HEK293 (cell line): Measurements from ENCODE around the gene CASKIN1.
A peak's percentile ranks its signal among the peaks of the same experiment; 100 is the strongest.

Experiments used
- CTCF ChIA-PET: fragments of 350-600 bp; formaldehyde crosslinking; extraction: SDS; loops from one replicate; lab custom pipeline; 2021; ENCODE audit warnings: antibody characterized with exemption; lab: Yijun Ruan, JAX
- POLR2A ChIA-PET: fragments of 300-600 bp; formaldehyde crosslinking; extraction: SDS; loops from one replicate; lab custom pipeline; 2020; ENCODE audit warnings: antibody characterized with exemption, inconsistent platforms; lab: Yijun Ruan, JAX
- H3K27ac ChIP-seq: fragments of 200-500 bp; sonication (Bioruptor generic); 2 replicates; pipeline ENCODE4 v1.5.1; 2014; ENCODE audit warnings: low read depth, low read length, control low read depth, inconsistent platforms; ENCODE audit errors: extremely low read depth
- H3K36me3 ChIP-seq, 2 experiments: fragments of 200-500 bp in 1 of 2; sonication (Bioruptor generic) in 1 of 2; 1 replicate in 1 of 2; 2 replicates in 1 of 2; pipeline ENCODE4 v1.5.1; 2014 to 2017; ENCODE audit warnings: inconsistent platforms in 2 of 2, low read length in 2 of 2; ENCODE audit not compliant: control insufficient read depth in 2 of 2, insufficient read depth in 1 of 2
- H3K4me1 ChIP-seq: fragments of 200-500 bp; sonication (Bioruptor generic); 2 replicates; pipeline ENCODE4 v1.5.1; 2014; ENCODE audit warnings: mild to moderate bottlenecking, low read length, inconsistent platforms; ENCODE audit not compliant: control insufficient read depth, insufficient read depth
- H3K4me3 ChIP-seq: 2 replicates; pipeline ENCODE4 v1.5.1; 2011; ENCODE audit warnings: low read depth, mild to moderate bottlenecking, control low read depth, low read length, moderate library complexity
- H3K9me3 ChIP-seq: fragments of 200-500 bp; sonication (Bioruptor generic); 2 replicates; pipeline ENCODE4 v1.5.1; 2014; ENCODE audit warnings: low read depth, low read length, inconsistent platforms; ENCODE audit not compliant: control insufficient read depth, insufficient read depth
- BCL11B ChIP-seq: fragments of 450-650 bp; formaldehyde crosslinking; IDR thresholded peaks from 2 replicates; pipeline ENCODE4 v1.5.1; 2016; ENCODE audit warnings: low read depth, missing biosample characterization, missing genetic modification characterization
- GLIS1 ChIP-seq: fragments of 450-650 bp; formaldehyde crosslinking; IDR thresholded peaks from 2 replicates; pipeline ENCODE4 v1.5.1; 2016; ENCODE audit warnings: missing biosample characterization, missing genetic modification characterization
- KLF1 ChIP-seq: fragments of 450-650 bp; formaldehyde crosslinking; IDR thresholded peaks from 2 replicates; pipeline ENCODE4 v1.5.1; 2016; ENCODE audit warnings: missing biosample characterization, missing genetic modification characterization
- KLF7 ChIP-seq: fragments of 450-650 bp; formaldehyde crosslinking; IDR thresholded peaks from 2 replicates; pipeline ENCODE4 v1.5.1; 2016; ENCODE audit warnings: missing biosample characterization, missing genetic modification characterization, borderline replicate concordance
- SALL2 ChIP-seq: fragments of 450-650 bp; formaldehyde crosslinking; IDR thresholded peaks from 2 replicates; pipeline ENCODE4 v1.5.0; 2017; ENCODE audit warnings: missing biosample characterization, mild to moderate bottlenecking, missing genetic modification characterization, borderline replicate concordance
- SP7 ChIP-seq: fragments of 450-650 bp; formaldehyde crosslinking; IDR thresholded peaks from 2 replicates; pipeline ENCODE4 v1.5.1; 2016; ENCODE audit warnings: missing biosample characterization, missing genetic modification characterization
- TRIM28 ChIP-seq: IDR thresholded peaks from 2 replicates; pipeline ENCODE4 v1.6.1; 2011; ENCODE audit warnings: low read length, control low read depth, borderline replicate concordance
- YY1 ChIP-seq: fragments of 450-650 bp; formaldehyde crosslinking; IDR thresholded peaks from 2 replicates; pipeline ENCODE4 v1.5.1; 2018; ENCODE audit warnings: missing biosample characterization, missing genetic modification characterization
- ZBTB8A ChIP-seq: fragments of 450-650 bp; formaldehyde crosslinking; IDR thresholded peaks from 2 replicates; pipeline ENCODE4 v1.5.1; 2016; ENCODE audit warnings: missing biosample characterization, missing genetic modification characterization
- ZFP37 ChIP-seq: fragments of 450-650 bp; formaldehyde crosslinking; IDR thresholded peaks from 2 replicates; pipeline ENCODE4 v1.5.1; 2016; ENCODE audit warnings: missing biosample characterization, missing genetic modification characterization
- ZNF121 ChIP-seq: fragments of 450-650 bp; formaldehyde crosslinking; IDR thresholded peaks from 2 replicates; pipeline ENCODE4 v1.5.1; 2016; ENCODE audit warnings: missing biosample characterization, missing genetic modification characterization
- ZNF19 ChIP-seq: fragments of 450-650 bp; formaldehyde crosslinking; IDR thresholded peaks from 2 replicates; pipeline ENCODE4; 2016; ENCODE audit warnings: missing biosample characterization, missing genetic modification characterization, low read depth
- ZNF2 ChIP-seq: fragments of 450-650 bp; formaldehyde crosslinking; IDR thresholded peaks from 2 replicates; pipeline ENCODE4 v1.5.1; 2016; ENCODE audit warnings: missing biosample characterization, missing genetic modification characterization
- ZNF274 ChIP-seq, 2 experiments: fragments of 200-500 bp in 1 of 2; fragments of 450-650 bp in 1 of 2; sonication (Bioruptor generic) in 1 of 2; formaldehyde crosslinking in 1 of 2; IDR thresholded peaks; 2 replicates each; pipeline versions ENCODE4 v1.5.1 to v1.6.1; 2014 to 2016; ENCODE audit warnings: borderline replicate concordance in 1 of 2, inconsistent platforms in 1 of 2, low read length in 1 of 2, missing biosample characterization in 1 of 2, missing genetic modification characterization in 1 of 2
- ZNF324 ChIP-seq: fragments of 450-650 bp; formaldehyde crosslinking; IDR thresholded peaks from 2 replicates; pipeline ENCODE4 v1.5.1; 2016; ENCODE audit warnings: missing biosample characterization, missing genetic modification characterization
- ZNF391 ChIP-seq: fragments of 450-650 bp; formaldehyde crosslinking; IDR thresholded peaks from 2 replicates; pipeline ENCODE4 v1.5.1; 2016; ENCODE audit warnings: low read depth, missing biosample characterization, missing genetic modification characterization, borderline replicate concordance
- ZNF416 ChIP-seq: fragments of 450-650 bp; formaldehyde crosslinking; IDR thresholded peaks from 2 replicates; pipeline ENCODE4 v1.5.1; 2016; ENCODE audit warnings: missing biosample characterization, missing genetic modification characterization
- ZNF621 ChIP-seq: fragments of 450-650 bp; formaldehyde crosslinking; IDR thresholded peaks from 2 replicates; pipeline ENCODE4 v1.5.1; 2017; ENCODE audit warnings: missing biosample characterization, missing genetic modification characterization
- ZNF626 ChIP-seq: fragments of 450-650 bp; sonication (Bioruptor Pico); formaldehyde crosslinking; IDR thresholded peaks from 2 replicates; pipeline ENCODE4 v1.5.1; 2018; ENCODE audit warnings: missing biosample characterization, missing genetic modification characterization, inconsistent platforms
- ZNF701 ChIP-seq: fragments of 450-650 bp; formaldehyde crosslinking; IDR thresholded peaks from 2 replicates; pipeline ENCODE4 v1.5.1; 2016; ENCODE audit warnings: missing biosample characterization, missing genetic modification characterization
- ZNF707 ChIP-seq: fragments of 450-650 bp; formaldehyde crosslinking; IDR thresholded peaks from 2 replicates; pipeline ENCODE4 v1.5.1; 2016; ENCODE audit warnings: missing biosample characterization, missing genetic modification characterization
- ZNF776 ChIP-seq: fragments of 450-650 bp; formaldehyde crosslinking; IDR thresholded peaks from 2 replicates; pipeline ENCODE4 v1.5.0; 2017; ENCODE audit warnings: missing biosample characterization, missing genetic modification characterization, borderline replicate concordance
- TF ChIP-seq, protein P1 (sequence below): fragments of 450-650 bp; formaldehyde crosslinking; IDR thresholded peaks from 2 replicates; pipeline ENCODE4 v1.5.1; 2016; ENCODE audit warnings: missing biosample characterization, missing genetic modification characterization
- TF ChIP-seq, protein P2 (sequence below): fragments of 450-650 bp; formaldehyde crosslinking; IDR thresholded peaks from 2 replicates; pipeline ENCODE4 v1.5.1; 2017; ENCODE audit warnings: missing biosample characterization, missing genetic modification characterization

Gene CASKIN1, protein sequence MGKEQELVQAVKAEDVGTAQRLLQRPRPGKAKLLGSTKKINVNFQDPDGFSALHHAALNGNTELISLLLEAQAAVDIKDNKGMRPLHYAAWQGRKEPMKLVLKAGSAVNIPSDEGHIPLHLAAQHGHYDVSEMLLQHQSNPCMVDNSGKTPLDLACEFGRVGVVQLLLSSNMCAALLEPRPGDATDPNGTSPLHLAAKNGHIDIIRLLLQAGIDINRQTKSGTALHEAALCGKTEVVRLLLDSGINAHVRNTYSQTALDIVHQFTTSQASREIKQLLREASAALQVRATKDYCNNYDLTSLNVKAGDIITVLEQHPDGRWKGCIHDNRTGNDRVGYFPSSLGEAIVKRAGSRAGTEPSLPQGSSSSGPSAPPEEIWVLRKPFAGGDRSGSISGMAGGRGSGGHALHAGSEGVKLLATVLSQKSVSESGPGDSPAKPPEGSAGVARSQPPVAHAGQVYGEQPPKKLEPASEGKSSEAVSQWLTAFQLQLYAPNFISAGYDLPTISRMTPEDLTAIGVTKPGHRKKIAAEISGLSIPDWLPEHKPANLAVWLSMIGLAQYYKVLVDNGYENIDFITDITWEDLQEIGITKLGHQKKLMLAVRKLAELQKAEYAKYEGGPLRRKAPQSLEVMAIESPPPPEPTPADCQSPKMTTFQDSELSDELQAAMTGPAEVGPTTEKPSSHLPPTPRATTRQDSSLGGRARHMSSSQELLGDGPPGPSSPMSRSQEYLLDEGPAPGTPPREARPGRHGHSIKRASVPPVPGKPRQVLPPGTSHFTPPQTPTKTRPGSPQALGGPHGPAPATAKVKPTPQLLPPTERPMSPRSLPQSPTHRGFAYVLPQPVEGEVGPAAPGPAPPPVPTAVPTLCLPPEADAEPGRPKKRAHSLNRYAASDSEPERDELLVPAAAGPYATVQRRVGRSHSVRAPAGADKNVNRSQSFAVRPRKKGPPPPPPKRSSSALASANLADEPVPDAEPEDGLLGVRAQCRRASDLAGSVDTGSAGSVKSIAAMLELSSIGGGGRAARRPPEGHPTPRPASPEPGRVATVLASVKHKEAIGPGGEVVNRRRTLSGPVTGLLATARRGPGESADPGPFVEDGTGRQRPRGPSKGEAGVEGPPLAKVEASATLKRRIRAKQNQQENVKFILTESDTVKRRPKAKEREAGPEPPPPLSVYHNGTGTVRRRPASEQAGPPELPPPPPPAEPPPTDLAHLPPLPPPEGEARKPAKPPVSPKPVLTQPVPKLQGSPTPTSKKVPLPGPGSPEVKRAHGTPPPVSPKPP (N-terminal part only)

DNA sequence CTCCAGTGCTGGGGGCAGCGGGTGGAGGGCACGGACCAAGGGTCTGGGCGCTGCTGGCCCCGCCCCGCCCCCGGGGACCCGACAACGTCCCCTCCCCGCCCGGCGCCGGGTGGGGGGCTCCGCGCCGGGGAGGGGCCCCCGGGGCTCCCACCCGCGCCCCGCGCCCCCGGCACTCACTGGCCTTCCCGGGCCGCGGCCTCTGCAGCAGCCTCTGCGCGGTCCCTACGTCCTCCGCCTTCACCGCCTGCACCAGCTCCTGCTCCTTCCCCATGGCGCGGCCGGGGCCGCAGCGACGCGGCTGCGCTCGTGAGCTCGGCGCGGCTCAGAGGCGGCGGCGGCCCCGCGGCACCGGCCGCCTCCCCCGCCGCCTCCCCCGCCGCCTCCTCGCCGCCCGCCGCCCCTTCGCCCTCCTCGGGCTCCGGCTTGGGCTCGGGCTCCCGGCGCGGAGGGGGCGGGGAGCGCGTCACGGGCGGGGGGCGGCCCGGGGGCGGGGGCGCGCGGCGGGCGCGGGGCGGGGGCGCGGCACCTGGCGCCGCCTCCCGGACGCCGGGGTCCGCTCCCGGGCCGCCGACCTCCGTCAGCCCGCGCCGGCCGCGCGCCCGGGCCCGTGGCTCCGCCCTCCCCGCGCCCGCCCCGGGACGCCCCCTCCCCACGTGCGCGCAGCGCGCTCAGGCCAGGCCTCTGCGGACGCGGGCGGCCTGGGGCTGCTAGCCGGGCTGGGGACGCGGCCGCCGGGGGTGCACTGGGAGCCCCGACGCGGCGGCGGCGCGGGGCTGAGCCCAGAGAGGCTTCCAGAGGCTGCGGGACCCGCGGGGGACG is at the start of gene CASKIN1:
TSS of gene CASKIN1 (minus strand) at position 444 of the 819 bp plus-strand sequence. CDS start at position 271, 173 bp downstream.
- TF ChIP-seq, protein P1, sequence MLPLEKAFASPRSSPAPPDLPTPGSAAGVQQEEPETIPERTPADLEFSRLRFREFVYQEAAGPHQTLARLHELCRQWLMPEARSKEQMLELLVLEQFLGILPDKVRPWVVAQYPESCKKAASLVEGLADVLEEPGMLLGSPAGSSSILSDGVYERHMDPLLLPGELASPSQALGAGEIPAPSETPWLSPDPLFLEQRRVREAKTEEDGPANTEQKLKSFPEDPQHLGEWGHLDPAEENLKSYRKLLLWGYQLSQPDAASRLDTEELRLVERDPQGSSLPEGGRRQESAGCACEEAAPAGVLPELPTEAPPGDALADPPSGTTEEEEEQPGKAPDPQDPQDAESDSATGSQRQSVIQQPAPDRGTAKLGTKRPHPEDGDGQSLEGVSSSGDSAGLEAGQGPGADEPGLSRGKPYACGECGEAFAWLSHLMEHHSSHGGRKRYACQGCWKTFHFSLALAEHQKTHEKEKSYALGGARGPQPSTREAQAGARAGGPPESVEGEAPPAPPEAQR (tag by site-specific recombination), result no peak
- TF ChIP-seq ZNF324 (no peak), GLIS1 (tag by site-specific recombination) (no peak), ZNF274 (IDR thresholded peaks at IDR 0.05; ENCODE audit: low read length) (no peak), ZNF274 (tag by site-specific recombination; IDR thresholded peaks at IDR 0.05; ENCODE audit: borderline replicate concordance) (no peak), ZNF707 (tag by site-specific recombination) (no peak), ZNF701 (tag by site-specific recombination) (no peak), ZNF621 (tag by site-specific recombination) (no peak), KLF1 (tag by site-specific recombination) (no peak), ZNF391 (tag by site-specific recombination) (no peak), SALL2 (tag by site-specific recombination) (no peak), TRIM28 (no peak), ZNF2 (tag by site-specific recombination) (no peak)
- ChIA-PET POLR2A (interaction anchor here (0.5 to 2.5 kb wide), 5 partner anchors 27 to 1826 kb away, joined by 3 to 30 read pairs (median 4); partner anchors contain the start of genes DNASE1L2, E4F1, ECI1 and MRPL28), CTCF (interaction anchor here (0.6 to 3.4 kb wide), 3 partner anchors 11 to 739 kb away, joined by 3 to 28 read pairs (median 5); no protein-coding TSS in a partner anchor)
- H3K27ac ChIP-seq, result peak within 1 kb of the TSS; percentile 16; the same call in 1 of the 2 replicates
- peak within 1 kb of the TSS; percentile 42 for H3K4me3 ChIP-seq
- no peaks in the 10 kb centered on the region for H3K36me3 ChIP-seq
- H3K9me3 ChIP-seq, result no peaks in the 10 kb centered on the region
- peaks cover 9% of the 10 kb centered on the region; the same call in 1 of the 2 replicates for H3K4me1 ChIP-seq

DNA sequence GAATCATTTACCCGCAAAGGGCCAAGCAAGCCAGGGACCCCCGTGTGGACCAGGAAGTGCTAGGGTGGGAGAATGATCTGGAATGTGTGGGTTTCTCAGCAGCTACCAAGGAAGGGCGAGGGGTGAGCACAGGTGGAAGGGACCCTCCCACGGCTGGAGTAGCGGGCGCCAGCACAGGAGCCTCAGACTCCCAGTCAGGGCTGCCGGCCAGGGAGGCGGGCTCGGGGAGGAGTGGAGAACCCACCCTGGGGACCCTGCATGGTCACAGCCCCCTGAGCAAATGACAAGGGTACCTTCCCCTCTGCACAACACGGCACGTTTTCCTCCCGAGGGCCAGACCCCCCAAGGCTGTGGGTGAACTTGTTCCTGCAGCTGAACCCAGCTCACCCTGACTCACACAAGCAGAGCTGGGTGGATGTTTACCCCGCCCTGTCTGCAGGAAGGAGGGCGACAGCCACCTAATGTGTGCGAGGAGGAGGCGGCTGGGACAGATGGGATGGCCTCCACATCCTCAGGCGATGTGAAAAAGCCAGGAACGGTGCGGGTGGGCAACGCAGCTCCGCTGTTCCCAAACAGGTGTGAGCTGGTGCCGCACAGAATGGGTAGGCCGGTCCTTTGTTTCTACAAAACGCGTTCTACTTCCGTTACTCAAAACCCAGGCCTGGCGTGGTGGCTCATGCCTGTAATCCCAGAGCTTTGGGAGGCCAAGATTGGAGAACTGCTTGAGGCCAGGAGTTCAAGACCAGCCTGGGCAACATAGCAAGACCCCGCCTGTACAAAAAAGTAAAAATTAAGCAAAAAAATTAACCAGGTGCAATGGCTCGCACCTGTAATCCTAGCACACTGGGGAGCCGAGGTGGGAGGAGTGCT is 48.8 kb upstream of the CASKIN1 start:
- TF ChIP-seq KLF1 (tag by site-specific recombination) (0 out of 2 replicates have a peak, but pooled peaks have one; percentile 22), SP7 (tag by site-specific recombination) (no peak), KLF7 (tag by site-specific recombination) (no peak), ZNF776 (tag by site-specific recombination) (no peak), ZBTB8A (tag by site-specific recombination) (no peak), YY1 (no peak), BCL11B (no peak), ZNF416 (tag by site-specific recombination) (no peak), ZFP37 (tag by site-specific recombination) (no peak), ZNF19 (tag by site-specific recombination) (no peak), ZNF626 (no peak), ZNF121 (peak; percentile 95)
- TF ChIP-seq, protein P2, sequence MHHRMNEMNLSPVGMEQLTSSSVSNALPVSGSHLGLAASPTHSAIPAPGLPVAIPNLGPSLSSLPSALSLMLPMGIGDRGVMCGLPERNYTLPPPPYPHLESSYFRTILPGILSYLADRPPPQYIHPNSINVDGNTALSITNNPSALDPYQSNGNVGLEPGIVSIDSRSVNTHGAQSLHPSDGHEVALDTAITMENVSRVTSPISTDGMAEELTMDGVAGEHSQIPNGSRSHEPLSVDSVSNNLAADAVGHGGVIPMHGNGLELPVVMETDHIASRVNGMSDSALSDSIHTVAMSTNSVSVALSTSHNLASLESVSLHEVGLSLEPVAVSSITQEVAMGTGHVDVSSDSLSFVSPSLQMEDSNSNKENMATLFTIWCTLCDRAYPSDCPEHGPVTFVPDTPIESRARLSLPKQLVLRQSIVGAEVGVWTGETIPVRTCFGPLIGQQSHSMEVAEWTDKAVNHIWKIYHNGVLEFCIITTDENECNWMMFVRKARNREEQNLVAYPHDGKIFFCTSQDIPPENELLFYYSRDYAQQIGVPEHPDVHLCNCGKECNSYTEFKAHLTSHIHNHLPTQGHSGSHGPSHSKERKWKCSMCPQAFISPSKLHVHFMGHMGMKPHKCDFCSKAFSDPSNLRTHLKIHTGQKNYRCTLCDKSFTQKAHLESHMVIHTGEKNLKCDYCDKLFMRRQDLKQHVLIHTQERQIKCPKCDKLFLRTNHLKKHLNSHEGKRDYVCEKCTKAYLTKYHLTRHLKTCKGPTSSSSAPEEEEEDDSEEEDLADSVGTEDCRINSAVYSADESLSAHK (tag by site-specific recombination), result no peak
- Histone ChIP-seq H3K27ac (no peak overlapping the region), H3K9me3 (no peaks in the 10 kb centered on the region), H3K36me3 (peaks cover 22 to 58% of the 10 kb centered on the region in 2 experiments; a peak in 2 of 3 replicates), H3K4me3 (no peak overlapping the region), H3K4me1 (no peaks in the 10 kb centered on the region)
- CTCF ChIA-PET, result no interaction called here
- POLR2A ChIA-PET, result interaction anchor here (1.1 kb wide), 1 partner anchor 19 kb away, joined by 3 read pairs; no protein-coding TSS in a partner anchor
